ENCODE measurements around the gene RAPGEF5. TPM values are rescaled to one million over a fixed set of nuclear protein-coding genes. Genes with fewer than 3 reads are reported as not detected.

Gene RAPGEF5
- total and polyA plus RNA-seq, 4 donors: 7.1 to 54.8 (median 13.0) TPM

DNA sequence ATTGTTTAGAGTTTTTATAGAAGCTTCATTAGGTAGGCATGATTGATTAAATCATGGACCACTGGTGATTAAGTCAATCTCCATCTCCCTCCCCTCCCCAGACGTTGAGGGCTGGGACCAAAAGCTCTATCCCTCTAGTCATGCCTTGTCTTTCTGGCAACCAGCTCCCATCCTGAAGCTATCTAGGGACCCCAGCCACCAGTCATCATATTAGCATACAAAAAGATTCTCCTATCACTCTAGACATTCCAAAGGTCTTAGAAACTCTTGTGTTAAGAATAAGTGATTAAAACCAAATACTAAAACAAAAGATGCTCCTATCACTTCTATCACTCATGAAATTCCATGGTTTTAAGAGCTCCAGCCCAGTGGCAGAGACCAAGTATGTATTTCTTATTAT lies 178.2 kb downstream of the RAPGEF5 start:
- peaks cover 0 to 11% (median 3%) of the 10 kb centered on the region in 4 donors for H3K36me3 ChIP-seq (ENCODE audit: control insufficient read depth in 4 of 4, insufficient read depth in 3 of 4, low read depth in 1 of 4, low read length in 3 of 4)
- TF ChIP-seq, protein P1, sequence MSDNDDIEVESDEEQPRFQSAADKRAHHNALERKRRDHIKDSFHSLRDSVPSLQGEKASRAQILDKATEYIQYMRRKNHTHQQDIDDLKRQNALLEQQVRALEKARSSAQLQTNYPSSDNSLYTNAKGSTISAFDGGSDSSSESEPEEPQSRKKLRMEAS (IDR thresholded peaks at IDR 0.05): no peak
- TF ChIP-seq TAF1 (conservative IDR thresholded peaks at IDR 0.05): no peak
- TF ChIP-seq GABPA (IDR thresholded peaks at IDR 0.05 in 1 of 2, conservative IDR thresholded peaks at IDR 0.05 in 1 of 2): no peak
- no peak for TF ChIP-seq FOXA1 (IDR thresholded peaks at IDR 0.05)
- TF ChIP-seq RXRA (IDR thresholded peaks at IDR 0.05): no peak
- TF ChIP-seq FOXA2 (IDR thresholded peaks at IDR 0.05): no peak
- no peak for TF ChIP-seq NR2F2 (IDR thresholded peaks at IDR 0.05)
- H3K27me3 ChIP-seq (ENCODE audit: control insufficient read depth in 4 of 4, insufficient read depth in 4 of 4, low read length in 3 of 4): no peaks in the 10 kb centered on the region

DNA sequence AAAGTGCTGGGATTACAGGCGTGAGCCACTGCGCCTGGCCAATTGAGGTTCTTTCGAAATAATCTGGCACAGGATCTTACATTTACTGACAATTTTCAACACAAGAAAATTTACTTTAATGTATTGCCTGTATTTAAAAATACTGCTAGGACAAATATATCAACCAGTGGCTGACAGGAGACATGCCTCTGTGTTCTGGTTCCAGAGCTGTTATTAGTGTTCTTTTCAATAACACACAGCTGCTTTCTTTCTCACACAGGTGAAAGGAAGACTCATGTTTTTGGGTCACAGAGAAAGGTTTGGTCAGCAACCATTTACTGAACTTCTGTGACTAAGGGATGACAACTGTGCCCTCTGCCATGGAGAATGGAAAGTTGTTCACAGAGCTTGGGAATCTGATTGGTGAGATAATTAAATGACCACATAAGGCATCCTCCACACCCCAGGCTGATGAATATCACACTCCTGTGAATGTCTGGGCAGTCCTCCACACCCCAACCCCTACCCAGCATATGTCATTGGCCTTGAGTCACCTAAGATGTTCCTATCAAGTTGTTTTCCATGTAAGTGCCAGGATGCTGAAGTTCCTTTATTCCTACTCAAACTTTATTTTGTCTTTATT lies 180.1 kb downstream of the RAPGEF5 start:
- no peak overlapping the region for H3K27ac ChIP-seq (ENCODE audit: low read depth in 1 of 2, low read length in 2 of 2)
- no peak overlapping the region for H3K9ac ChIP-seq (ENCODE audit: low read depth in 1 of 2, low read length in 2 of 2)
- H3K36me3 ChIP-seq (ENCODE audit: control insufficient read depth in 4 of 4, insufficient read depth in 3 of 4, low read depth in 1 of 4, low read length in 3 of 4): peaks cover 0 to 11% (median 3%) of the 10 kb centered on the region in 4 donors
- H3K4me3 ChIP-seq (ENCODE audit: low read depth in 1 of 3, low read length in 3 of 3): no peak overlapping the region
- H3K27me3 ChIP-seq (ENCODE audit: control insufficient read depth in 4 of 4, insufficient read depth in 4 of 4, low read length in 3 of 4): no peaks in the 10 kb centered on the region
- H3K4me1 ChIP-seq (ENCODE audit: control insufficient read depth in 4 of 4, insufficient read depth in 4 of 4, low read length in 3 of 4): no peaks in the 10 kb centered on the region
- no peak for TF ChIP-seq TAF1 (conservative IDR thresholded peaks at IDR 0.05)
- no peak for TF ChIP-seq RAD21 (IDR thresholded peaks at IDR 0.05)
- no peak for TF ChIP-seq HNF4G (IDR thresholded peaks at IDR 0.05)
- TF ChIP-seq RXRA (IDR thresholded peaks at IDR 0.05): no peak
- TF ChIP-seq, protein P2, sequence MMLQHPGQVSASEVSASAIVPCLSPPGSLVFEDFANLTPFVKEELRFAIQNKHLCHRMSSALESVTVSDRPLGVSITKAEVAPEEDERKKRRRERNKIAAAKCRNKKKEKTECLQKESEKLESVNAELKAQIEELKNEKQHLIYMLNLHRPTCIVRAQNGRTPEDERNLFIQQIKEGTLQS (IDR thresholded peaks at IDR 0.05): no peak
- TF ChIP-seq GABPA (IDR thresholded peaks at IDR 0.05 in 1 of 2, conservative IDR thresholded peaks at IDR 0.05 in 1 of 2): no peak
- TF ChIP-seq JUND (IDR thresholded peaks at IDR 0.05): no peak
- TF ChIP-seq, protein P3, sequence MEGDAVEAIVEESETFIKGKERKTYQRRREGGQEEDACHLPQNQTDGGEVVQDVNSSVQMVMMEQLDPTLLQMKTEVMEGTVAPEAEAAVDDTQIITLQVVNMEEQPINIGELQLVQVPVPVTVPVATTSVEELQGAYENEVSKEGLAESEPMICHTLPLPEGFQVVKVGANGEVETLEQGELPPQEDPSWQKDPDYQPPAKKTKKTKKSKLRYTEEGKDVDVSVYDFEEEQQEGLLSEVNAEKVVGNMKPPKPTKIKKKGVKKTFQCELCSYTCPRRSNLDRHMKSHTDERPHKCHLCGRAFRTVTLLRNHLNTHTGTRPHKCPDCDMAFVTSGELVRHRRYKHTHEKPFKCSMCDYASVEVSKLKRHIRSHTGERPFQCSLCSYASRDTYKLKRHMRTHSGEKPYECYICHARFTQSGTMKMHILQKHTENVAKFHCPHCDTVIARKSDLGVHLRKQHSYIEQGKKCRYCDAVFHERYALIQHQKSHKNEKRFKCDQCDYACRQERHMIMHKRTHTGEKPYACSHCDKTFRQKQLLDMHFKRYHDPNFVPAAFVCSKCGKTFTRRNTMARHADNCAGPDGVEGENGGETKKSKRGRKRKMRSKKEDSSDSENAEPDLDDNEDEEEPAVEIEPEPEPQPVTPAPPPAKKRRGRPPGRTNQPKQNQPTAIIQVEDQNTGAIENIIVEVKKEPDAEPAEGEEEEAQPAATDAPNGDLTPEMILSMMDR (IDR thresholded peaks at IDR 0.05; ENCODE audit: low read depth, low read length, missing input control): no peak
- no peak for TF ChIP-seq SP1 (IDR thresholded peaks at IDR 0.05)
- TF ChIP-seq EGR1 (IDR thresholded peaks at IDR 0.05; ENCODE audit: low read depth in 2 of 2): no peak
- TF ChIP-seq, protein P1 (IDR thresholded peaks at IDR 0.05): no peak
- TF ChIP-seq, protein P4, sequence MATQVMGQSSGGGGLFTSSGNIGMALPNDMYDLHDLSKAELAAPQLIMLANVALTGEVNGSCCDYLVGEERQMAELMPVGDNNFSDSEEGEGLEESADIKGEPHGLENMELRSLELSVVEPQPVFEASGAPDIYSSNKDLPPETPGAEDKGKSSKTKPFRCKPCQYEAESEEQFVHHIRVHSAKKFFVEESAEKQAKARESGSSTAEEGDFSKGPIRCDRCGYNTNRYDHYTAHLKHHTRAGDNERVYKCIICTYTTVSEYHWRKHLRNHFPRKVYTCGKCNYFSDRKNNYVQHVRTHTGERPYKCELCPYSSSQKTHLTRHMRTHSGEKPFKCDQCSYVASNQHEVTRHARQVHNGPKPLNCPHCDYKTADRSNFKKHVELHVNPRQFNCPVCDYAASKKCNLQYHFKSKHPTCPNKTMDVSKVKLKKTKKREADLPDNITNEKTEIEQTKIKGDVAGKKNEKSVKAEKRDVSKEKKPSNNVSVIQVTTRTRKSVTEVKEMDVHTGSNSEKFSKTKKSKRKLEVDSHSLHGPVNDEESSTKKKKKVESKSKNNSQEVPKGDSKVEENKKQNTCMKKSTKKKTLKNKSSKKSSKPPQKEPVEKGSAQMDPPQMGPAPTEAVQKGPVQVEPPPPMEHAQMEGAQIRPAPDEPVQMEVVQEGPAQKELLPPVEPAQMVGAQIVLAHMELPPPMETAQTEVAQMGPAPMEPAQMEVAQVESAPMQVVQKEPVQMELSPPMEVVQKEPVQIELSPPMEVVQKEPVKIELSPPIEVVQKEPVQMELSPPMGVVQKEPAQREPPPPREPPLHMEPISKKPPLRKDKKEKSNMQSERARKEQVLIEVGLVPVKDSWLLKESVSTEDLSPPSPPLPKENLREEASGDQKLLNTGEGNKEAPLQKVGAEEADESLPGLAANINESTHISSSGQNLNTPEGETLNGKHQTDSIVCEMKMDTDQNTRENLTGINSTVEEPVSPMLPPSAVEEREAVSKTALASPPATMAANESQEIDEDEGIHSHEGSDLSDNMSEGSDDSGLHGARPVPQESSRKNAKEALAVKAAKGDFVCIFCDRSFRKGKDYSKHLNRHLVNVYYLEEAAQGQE (IDR thresholded peaks at IDR 0.05): no peak
- TF ChIP-seq FOXA2 (IDR thresholded peaks at IDR 0.05): no peak
- TF ChIP-seq NR2F2 (IDR thresholded peaks at IDR 0.05): no peak
- TF ChIP-seq, protein P5, sequence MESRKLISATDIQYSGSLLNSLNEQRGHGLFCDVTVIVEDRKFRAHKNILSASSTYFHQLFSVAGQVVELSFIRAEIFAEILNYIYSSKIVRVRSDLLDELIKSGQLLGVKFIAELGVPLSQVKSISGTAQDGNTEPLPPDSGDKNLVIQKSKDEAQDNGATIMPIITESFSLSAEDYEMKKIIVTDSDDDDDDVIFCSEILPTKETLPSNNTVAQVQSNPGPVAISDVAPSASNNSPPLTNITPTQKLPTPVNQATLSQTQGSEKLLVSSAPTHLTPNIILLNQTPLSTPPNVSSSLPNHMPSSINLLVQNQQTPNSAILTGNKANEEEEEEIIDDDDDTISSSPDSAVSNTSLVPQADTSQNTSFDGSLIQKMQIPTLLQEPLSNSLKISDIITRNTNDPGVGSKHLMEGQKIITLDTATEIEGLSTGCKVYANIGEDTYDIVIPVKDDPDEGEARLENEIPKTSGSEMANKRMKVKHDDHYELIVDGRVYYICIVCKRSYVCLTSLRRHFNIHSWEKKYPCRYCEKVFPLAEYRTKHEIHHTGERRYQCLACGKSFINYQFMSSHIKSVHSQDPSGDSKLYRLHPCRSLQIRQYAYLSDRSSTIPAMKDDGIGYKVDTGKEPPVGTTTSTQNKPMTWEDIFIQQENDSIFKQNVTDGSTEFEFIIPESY (IDR thresholded peaks at IDR 0.05): no peak
- peaks cover 0 to 2% (median 0%) of the 10 kb centered on the region in 4 donors for H3K9me3 ChIP-seq (ENCODE audit: control insufficient read depth in 4 of 4, low read length in 3 of 4)
- 84% methylated on average over 3 of the region's 3 CpGs for WGBS
- DNase-seq (ENCODE audit: low spot score): no peak

More for the DNA sequence above, 178.2 kb downstream of the RAPGEF5 start:
- Histone ChIP-seq H3K9ac (ENCODE audit: low read depth in 1 of 2, low read length in 2 of 2) (no peak overlapping the region), H3K4me3 (ENCODE audit: low read depth in 1 of 3, low read length in 3 of 3) (no peak overlapping the region), H3K27ac (ENCODE audit: low read depth in 1 of 2, low read length in 2 of 2) (no peak overlapping the region), H3K4me1 (ENCODE audit: control insufficient read depth in 4 of 4, insufficient read depth in 4 of 4, low read length in 3 of 4) (no peaks in the 10 kb centered on the region), H3K9me3 (ENCODE audit: control insufficient read depth in 4 of 4, low read length in 3 of 4) (peaks cover 0 to 2% (median 0%) of the 10 kb centered on the region in 4 donors)
- DNase-seq (ENCODE audit: low spot score): no peak
- WGBS: 77% methylated on average over 1 of the region's 1 CpG
